WI38 (cell line): ENCODE results near the gene METAP2.

Experiments used
- H3K4me3 ChIP-seq: 2 replicates; pipeline ENCODE4 v1.5.1; 2011; ENCODE audit warnings: low read depth, mild to moderate bottlenecking, control low read depth, low read length
- TF ChIP-seq, protein P1 (sequence below): IDR thresholded peaks from 2 replicates; pipeline ENCODE4 v1.5.1; 2012; ENCODE audit warnings: low read depth, mild to moderate bottlenecking, control low read depth, low read length

METAP2 gene

GRCh38 chr12:95499772-95500171 is 25.8 kb downstream of the METAP2 start:
- TF ChIP-seq, protein P1, sequence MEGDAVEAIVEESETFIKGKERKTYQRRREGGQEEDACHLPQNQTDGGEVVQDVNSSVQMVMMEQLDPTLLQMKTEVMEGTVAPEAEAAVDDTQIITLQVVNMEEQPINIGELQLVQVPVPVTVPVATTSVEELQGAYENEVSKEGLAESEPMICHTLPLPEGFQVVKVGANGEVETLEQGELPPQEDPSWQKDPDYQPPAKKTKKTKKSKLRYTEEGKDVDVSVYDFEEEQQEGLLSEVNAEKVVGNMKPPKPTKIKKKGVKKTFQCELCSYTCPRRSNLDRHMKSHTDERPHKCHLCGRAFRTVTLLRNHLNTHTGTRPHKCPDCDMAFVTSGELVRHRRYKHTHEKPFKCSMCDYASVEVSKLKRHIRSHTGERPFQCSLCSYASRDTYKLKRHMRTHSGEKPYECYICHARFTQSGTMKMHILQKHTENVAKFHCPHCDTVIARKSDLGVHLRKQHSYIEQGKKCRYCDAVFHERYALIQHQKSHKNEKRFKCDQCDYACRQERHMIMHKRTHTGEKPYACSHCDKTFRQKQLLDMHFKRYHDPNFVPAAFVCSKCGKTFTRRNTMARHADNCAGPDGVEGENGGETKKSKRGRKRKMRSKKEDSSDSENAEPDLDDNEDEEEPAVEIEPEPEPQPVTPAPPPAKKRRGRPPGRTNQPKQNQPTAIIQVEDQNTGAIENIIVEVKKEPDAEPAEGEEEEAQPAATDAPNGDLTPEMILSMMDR: no peak
- no peak overlapping the region for H3K4me3 ChIP-seq

- no peak overlapping the region for H3K4me3 ChIP-seq
- TF ChIP-seq, protein P1: no peak
These were observed 30.2 kb downstream of the METAP2 start for GRCh38 chr12:95504140-95504539.

GRCh38 chr12:95505039-95505438 is 31.1 kb downstream of the METAP2 start:
- H3K4me3 ChIP-seq: no peak overlapping the region
- TF ChIP-seq, protein P1: no peak

GRCh38 chr12:95506707-95507523 is 33.0 kb downstream of the METAP2 start:
- no peak overlapping the region for H3K4me3 ChIP-seq
- TF ChIP-seq, protein P1: no peak

GRCh38 chr12:95509300-95509699 is 35.3 kb downstream of the METAP2 start:
- no peak overlapping the region for H3K4me3 ChIP-seq
- TF ChIP-seq, protein P1: no peak

DNA sequence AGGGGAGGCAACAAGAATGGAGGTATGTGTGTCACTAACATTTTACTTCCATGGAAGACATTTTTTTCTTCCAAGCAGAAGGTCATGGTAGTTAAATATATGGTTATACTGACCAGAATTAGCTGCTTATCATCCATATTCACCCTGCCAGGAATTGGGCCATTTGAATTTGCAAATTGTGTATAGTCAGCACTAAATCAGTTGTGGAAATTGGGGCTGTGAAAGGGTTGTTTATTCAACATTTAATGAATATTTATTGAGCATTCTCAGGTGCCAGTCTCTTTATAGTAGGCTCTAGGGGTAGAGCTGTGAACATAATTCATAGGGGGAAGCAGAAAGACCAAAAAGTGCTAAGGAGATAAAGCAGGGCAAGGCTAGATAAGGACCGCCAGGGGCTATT is 38.0 kb downstream of the METAP2 start:
- H3K4me3 ChIP-seq: no peak overlapping the region
- TF ChIP-seq, protein P1: no peak

DNA sequence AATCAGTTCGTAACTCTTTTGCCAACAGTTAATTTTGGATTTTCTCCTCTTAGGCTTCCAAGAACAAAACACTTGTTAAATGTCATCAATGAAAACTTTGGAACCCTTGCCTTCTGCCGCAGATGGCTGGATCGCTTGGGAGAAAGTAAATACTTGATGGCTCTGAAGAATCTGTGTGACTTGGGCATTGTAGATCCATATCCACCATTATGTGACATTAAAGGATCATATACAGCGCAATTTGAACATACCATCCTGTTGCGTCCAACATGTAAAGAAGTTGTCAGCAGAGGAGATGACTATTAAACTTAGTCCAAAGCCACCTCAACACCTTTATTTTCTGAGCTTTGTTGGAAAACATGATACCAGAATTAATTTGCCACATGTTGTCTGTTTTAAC is 39.6 kb downstream of the METAP2 start:
- TF ChIP-seq, protein P1: no peak
- no peak overlapping the region for H3K4me3 ChIP-seq
